Brain microvascular endothelial cell (primary cell): ENCODE data around the gene LDLRAD4.
A peak's percentile ranks its signal among the peaks of the same experiment; 100 is the strongest.

ENCODE experiments used
- DNase-seq: peaks from one replicate; pipeline ENCODE4 v3.0.0-alpha.2; 2020
- H3K27ac ChIP-seq: fragments of 250-450 bp; sonication (Bioruptor Pico); 2 replicates; pipeline ENCODE4 v1.5.1; 2020; ENCODE audit warnings: mild to moderate bottlenecking, moderate library complexity
- H3K27me3 ChIP-seq: fragments of 250-450 bp; sonication (Bioruptor Pico); replicated peaks from 2 replicates; pipeline ENCODE4 v1.5.1; 2020; ENCODE audit warnings: mild to moderate bottlenecking
- H3K36me3 ChIP-seq: fragments of 250-450 bp; sonication (Bioruptor Pico); replicated peaks from 2 replicates; pipeline ENCODE4 v1.5.1; 2020; ENCODE audit warnings: mild to moderate bottlenecking
- H3K4me3 ChIP-seq: 2 replicates; pipeline ENCODE4 v1.5.1; 2011; ENCODE audit warnings: low read depth, mild to moderate bottlenecking, control low read depth, low read length, moderate library complexity
- CTCF ChIP-seq: IDR thresholded peaks from 2 replicates; pipeline ENCODE4 v1.5.1; 2011; ENCODE audit warnings: low read depth, mild to moderate bottlenecking, moderate library complexity, low read length, control low read depth, inconsistent platforms; ENCODE audit errors: missing control alignments
- in situ Hi-C: cut with HindIII; loops from 2 replicates; pipeline ENCODE4 v1.10.0; 2017; ENCODE audit warnings: low sequenced_read_pairs, low pct_ligation_motif_present

Gene LDLRAD4

DNA sequence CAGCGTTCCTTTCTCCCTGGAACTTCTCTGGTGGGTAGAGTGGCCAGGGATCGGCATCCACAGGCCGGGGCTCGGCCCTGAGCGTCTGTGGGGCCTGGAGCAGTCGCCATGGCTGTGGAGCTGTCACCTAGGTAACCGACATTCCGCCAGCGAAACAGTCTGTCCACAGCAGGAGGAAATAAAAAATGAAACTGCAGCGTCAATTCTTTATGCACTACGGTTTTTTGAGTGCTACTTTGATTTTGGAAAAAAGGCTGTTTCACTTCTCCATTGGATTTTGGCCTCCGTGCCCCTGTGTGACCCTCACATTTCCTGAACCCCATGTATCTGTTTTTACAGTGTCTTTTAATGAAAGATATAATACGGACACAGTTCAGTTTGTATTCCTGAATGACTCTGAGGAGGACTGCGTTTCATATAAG lies 163.4 kb downstream of the LDLRAD4 start:
- in situ Hi-C loops: no loop called here
- peak overlapping the region; percentile 27 for H3K4me3 ChIP-seq
- H3K36me3 ChIP-seq: no peaks in the 10 kb centered on the region
- TF ChIP-seq CTCF: no peak
- DNase-seq: peak; percentile 77
- peak overlapping the region; percentile 73 for H3K27ac ChIP-seq
- H3K27me3 ChIP-seq: no peaks in the 10 kb centered on the region

- no peak for TF ChIP-seq CTCF
- in situ Hi-C loops: no loop called here
- peak; percentile 60 for DNase-seq
- Histone ChIP-seq H3K36me3 (no peaks in the 10 kb centered on the region), H3K27ac (peak overlapping the region; percentile 73), H3K4me3 (no peak overlapping the region), H3K27me3 (no peaks in the 10 kb centered on the region)
Measured at GRCh38 chr18:13382366-13382953, 163.9 kb downstream of the LDLRAD4 start.

DNA sequence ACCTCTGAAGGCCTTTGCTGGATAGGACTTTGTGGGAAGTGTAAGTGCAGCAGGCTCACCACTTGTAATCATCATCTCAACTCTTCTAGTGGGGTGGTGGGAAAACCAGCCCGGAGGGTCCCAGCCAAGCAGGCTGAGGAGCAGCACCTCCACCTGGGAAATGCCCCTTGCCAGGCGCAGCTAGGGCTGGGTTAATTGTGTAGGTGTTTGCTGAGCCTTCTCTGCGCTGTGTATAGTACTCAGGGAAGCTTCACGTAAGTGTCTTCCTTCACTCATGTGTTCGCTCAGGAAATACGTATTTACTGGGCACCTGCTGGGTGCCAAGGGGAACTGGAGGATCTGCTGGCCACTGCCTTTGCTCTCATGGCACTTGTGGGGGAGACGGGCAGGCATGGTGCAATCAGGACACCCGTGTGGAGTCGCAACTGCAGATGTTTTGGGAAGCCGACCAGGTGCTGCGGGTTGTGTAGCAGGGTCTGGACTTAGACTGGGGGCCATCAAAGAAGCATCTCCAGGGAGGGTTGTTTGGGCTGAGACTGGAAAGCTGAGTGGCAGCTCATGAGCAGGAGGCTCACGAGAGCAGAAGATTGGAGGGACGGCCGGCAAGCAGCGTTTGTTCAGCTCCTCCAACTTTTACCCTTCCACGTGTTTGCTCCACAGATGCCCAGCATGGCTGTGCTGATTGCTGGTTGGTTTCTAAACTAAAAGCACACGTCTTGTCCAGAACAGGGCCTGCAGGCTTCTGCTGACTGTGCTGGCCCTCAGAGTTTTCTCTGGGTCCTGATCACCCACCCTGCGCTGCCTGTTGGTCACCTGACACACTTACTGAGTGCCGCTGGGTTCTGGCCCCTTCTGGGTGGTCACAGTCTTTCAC lies 164.6 kb downstream of the LDLRAD4 start:
- no peak for TF ChIP-seq CTCF
- in situ Hi-C loops: no loop called here
- DNase-seq: no peak
- peak overlapping the region; percentile 73 for H3K27ac ChIP-seq
- H3K36me3 ChIP-seq: no peaks in the 10 kb centered on the region
- no peaks in the 10 kb centered on the region for H3K27me3 ChIP-seq
- H3K4me3 ChIP-seq: no peak overlapping the region

- no peaks in the 10 kb centered on the region for H3K36me3 ChIP-seq
- in situ Hi-C loops: no loop called here
- no peak overlapping the region for H3K27ac ChIP-seq
Measured at GRCh38 chr18:13386891-13387801, 168.6 kb downstream of the LDLRAD4 start.

More at GRCh38 chr18:13386891-13387801, 168.6 kb downstream of the LDLRAD4 start:
- Histone ChIP-seq H3K27me3 (no peaks in the 10 kb centered on the region), H3K4me3 (no peak overlapping the region)
- no peak for TF ChIP-seq CTCF
- no peak for DNase-seq
